ENCODE results near the gene REPIN1.

DNA sequence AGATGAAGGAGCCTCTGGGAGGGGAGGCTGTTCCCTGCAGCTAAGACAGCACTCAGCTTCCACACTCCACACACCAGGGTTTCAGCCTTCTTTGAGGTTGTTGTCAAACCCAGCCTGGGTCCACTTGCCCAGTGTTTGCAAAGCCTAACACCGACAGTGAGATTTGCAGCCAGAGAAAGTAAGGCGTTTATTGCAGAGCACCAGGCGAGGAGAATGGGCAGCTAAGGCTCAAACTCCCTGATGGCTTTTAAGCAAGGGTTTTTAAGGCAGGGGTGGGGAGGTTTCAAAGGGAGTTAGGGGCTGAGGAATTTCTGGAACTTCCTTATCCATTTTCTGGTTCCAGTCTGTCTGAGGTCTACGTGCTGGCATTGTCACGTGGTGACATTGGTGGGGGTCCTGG, 5.8 kb downstream of the REPIN1 start:
- TF ChIP-seq, protein P1, sequence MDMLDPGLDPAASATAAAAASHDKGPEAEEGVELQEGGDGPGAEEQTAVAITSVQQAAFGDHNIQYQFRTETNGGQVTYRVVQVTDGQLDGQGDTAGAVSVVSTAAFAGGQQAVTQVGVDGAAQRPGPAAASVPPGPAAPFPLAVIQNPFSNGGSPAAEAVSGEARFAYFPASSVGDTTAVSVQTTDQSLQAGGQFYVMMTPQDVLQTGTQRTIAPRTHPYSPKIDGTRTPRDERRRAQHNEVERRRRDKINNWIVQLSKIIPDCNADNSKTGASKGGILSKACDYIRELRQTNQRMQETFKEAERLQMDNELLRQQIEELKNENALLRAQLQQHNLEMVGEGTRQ (IDR thresholded peaks at IDR 0.05) = no peak
- TF ChIP-seq KDM5A (IDR thresholded peaks at IDR 0.05) (no peak), MYC (IDR thresholded peaks at IDR 0.05; ENCODE audit: borderline replicate concordance, low read length) (no peak)
- TF ChIP-seq, protein P2, sequence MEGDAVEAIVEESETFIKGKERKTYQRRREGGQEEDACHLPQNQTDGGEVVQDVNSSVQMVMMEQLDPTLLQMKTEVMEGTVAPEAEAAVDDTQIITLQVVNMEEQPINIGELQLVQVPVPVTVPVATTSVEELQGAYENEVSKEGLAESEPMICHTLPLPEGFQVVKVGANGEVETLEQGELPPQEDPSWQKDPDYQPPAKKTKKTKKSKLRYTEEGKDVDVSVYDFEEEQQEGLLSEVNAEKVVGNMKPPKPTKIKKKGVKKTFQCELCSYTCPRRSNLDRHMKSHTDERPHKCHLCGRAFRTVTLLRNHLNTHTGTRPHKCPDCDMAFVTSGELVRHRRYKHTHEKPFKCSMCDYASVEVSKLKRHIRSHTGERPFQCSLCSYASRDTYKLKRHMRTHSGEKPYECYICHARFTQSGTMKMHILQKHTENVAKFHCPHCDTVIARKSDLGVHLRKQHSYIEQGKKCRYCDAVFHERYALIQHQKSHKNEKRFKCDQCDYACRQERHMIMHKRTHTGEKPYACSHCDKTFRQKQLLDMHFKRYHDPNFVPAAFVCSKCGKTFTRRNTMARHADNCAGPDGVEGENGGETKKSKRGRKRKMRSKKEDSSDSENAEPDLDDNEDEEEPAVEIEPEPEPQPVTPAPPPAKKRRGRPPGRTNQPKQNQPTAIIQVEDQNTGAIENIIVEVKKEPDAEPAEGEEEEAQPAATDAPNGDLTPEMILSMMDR (IDR thresholded peaks at IDR 0.05) = no peak

All from A549 (cell line).